Measurements from ENCODE around the gene STX4.

DNA sequence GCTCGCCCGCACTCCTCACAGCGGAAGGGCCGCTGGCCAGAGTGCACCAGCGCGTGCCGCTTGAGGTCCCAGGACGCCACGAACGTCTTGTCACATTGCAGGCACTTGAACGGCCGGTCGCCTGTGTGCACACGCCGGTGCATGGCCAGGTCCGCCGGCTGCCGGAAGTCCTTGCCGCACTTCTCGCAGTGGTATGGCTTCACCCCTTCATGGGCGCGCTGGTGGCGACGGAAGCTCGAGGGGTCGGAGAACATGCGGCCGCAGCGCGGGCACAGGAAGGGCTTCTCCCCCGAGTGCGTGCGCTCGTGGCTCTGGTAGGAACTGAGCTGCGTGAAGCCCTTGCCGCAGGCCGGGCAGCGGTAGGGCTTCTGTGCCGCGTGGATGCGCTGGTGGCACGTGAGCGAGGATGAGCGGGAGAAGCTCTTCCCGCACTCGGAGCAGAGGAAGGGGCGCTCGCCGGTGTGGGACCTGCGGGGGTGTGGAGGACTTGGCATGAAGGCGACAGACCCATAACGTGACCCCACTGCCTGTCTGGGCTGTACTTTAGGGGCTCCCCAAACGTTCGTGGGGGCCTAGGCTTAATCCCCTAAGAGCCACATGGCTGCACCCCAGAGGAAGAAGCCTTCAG, 28.6 kb downstream of the STX4 start:
- no peak for TF ChIP-seq POLR2A (IDR thresholded peaks at IDR 0.05)
- TF ChIP-seq, protein P1, sequence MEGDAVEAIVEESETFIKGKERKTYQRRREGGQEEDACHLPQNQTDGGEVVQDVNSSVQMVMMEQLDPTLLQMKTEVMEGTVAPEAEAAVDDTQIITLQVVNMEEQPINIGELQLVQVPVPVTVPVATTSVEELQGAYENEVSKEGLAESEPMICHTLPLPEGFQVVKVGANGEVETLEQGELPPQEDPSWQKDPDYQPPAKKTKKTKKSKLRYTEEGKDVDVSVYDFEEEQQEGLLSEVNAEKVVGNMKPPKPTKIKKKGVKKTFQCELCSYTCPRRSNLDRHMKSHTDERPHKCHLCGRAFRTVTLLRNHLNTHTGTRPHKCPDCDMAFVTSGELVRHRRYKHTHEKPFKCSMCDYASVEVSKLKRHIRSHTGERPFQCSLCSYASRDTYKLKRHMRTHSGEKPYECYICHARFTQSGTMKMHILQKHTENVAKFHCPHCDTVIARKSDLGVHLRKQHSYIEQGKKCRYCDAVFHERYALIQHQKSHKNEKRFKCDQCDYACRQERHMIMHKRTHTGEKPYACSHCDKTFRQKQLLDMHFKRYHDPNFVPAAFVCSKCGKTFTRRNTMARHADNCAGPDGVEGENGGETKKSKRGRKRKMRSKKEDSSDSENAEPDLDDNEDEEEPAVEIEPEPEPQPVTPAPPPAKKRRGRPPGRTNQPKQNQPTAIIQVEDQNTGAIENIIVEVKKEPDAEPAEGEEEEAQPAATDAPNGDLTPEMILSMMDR (IDR thresholded peaks at IDR 0.05): no peak

Measured in esophagus squamous epithelium (tissue), 4 donors.